H1 (cell line): ENCODE results near the gene HBEGF. TPM values are rescaled to one million over a fixed set of nuclear protein-coding genes. Genes with fewer than 3 reads are reported as not detected.

ENCODE experiments used
- CTCF ChIA-PET: fragments of 300-600 bp; sonication (Branson Sonifier 250); formaldehyde crosslinking; loops from one replicate; lab custom pipeline; 2021; ENCODE audit not compliant: partially characterized antibody; lab: Charles Lee
- POLR2A ChIA-PET: fragments of 300-600 bp; sonication (Branson Sonifier 250); formaldehyde crosslinking; loops from one replicate; lab custom pipeline; 2021; ENCODE audit warnings: inconsistent platforms; ENCODE audit not compliant: partially characterized antibody; lab: Charles Lee
- DNase-seq, 2 experiments: peaks; one replicate each; pipeline versions ENCODE4 v3.0.0 to v3.0.0-alpha.2; 2010 to 2022; ENCODE audit warnings: low spot score in 2 of 2, low read depth in 1 of 2, mixed read lengths in 1 of 2
- FAIRE-seq: peaks from 2 replicates; lab custom pipeline; 2011; peaks lifted over from hg19 to GRCh38; lab: Jason Lieb, UNC
- H2AFZ ChIP-seq: 2 replicates; pipeline ENCODE4 v1.8.1; 2012; ENCODE audit warnings: low read length, inconsistent platforms
- H2AK5ac ChIP-seq: 2 replicates; pipeline ENCODE4 v1.6.1; 2013; ENCODE audit warnings: low read depth, low read length
- H2BK120ac ChIP-seq: replicated peaks from 2 replicates; pipeline ENCODE3; 2013; ENCODE audit warnings: low read depth, low read length, inconsistent platforms
- H2BK12ac ChIP-seq: 2 replicates; pipeline ENCODE4 v1.6.1; 2013; ENCODE audit warnings: low read depth, low read length
- H2BK15ac ChIP-seq: 2 replicates; pipeline ENCODE4 v1.6.1; 2013; ENCODE audit warnings: low read length
- H2BK20ac ChIP-seq: 2 replicates; pipeline ENCODE4 v1.6.1; 2013; ENCODE audit warnings: low read length
- H2BK5ac ChIP-seq: 2 replicates; pipeline ENCODE4 v1.6.1; 2013; ENCODE audit warnings: low read depth, low read length
- H3K14ac ChIP-seq: 2 replicates; pipeline ENCODE4 v1.6.1; 2013; ENCODE audit warnings: inconsistent platforms; ENCODE audit not compliant: insufficient read length
- H3K18ac ChIP-seq: 2 replicates; pipeline ENCODE4 v1.6.1; 2013; ENCODE audit warnings: low read length; ENCODE audit errors: extremely low read depth
- H3K23ac ChIP-seq: 2 replicates; pipeline ENCODE4 v1.6.1; 2013; ENCODE audit warnings: inconsistent platforms; ENCODE audit not compliant: insufficient read length
- H3K23me2 ChIP-seq: 2 replicates; pipeline ENCODE4 v1.6.1; 2013; ENCODE audit warnings: low read depth, low read length
- H3K27ac ChIP-seq: 2 replicates; pipeline ENCODE4 v1.6.1; 2011; ENCODE audit warnings: low read depth, low read length, inconsistent platforms
- H3K27me3 ChIP-seq, 4 experiments: replicated peaks in 1 of 4; 1 replicate in 1 of 4; 2 replicates in 3 of 4; pipeline versions ENCODE4 v1.6.1 to v1.8.1; 2011 to 2013; ENCODE audit warnings: low read length in 3 of 4, mild to moderate bottlenecking in 3 of 4, inconsistent platforms in 2 of 4, mixed read lengths in 2 of 4, moderate library complexity in 1 of 4; ENCODE audit not compliant: control insufficient read depth in 3 of 4, insufficient read depth in 3 of 4; ENCODE audit errors: extremely low read depth in 1 of 4
- H3K36me3 ChIP-seq, 4 experiments: 2 replicates each; pipeline versions ENCODE4 v1.6.1 to v1.8.1; 2011 to 2013; ENCODE audit warnings: mild to moderate bottlenecking in 4 of 4, low read length in 3 of 4, moderate library complexity in 2 of 4, control low read depth in 1 of 4, inconsistent platforms in 1 of 4; ENCODE audit not compliant: insufficient read depth in 4 of 4, control insufficient read depth in 2 of 4
- H3K4ac ChIP-seq: replicated peaks from 2 replicates; pipeline ENCODE3; 2013; ENCODE audit warnings: low read length, low read depth, mixed read lengths, inconsistent platforms; ENCODE audit not compliant: insufficient read length
- H3K4me1 ChIP-seq, 4 experiments: replicated peaks in 1 of 4; 1 replicate in 1 of 4; 2 replicates in 3 of 4; pipeline versions ENCODE4 v1.6.1 to v1.8.1; 2011 to 2013; ENCODE audit warnings: low read length in 3 of 4, inconsistent platforms in 2 of 4, mixed read lengths in 1 of 4; ENCODE audit not compliant: insufficient read depth in 4 of 4, control insufficient read depth in 3 of 4
- H3K4me2 ChIP-seq, 2 experiments: 2 replicates each; pipeline versions ENCODE4 v1.6.1 to v1.8.1; 2011 to 2013; ENCODE audit warnings: low read depth in 2 of 2, low read length in 2 of 2, control low read depth in 1 of 2, inconsistent platforms in 1 of 2, mild to moderate bottlenecking in 1 of 2; ENCODE audit not compliant: insufficient read depth in 1 of 2
- H3K4me3 ChIP-seq, 4 experiments: fragments of 200-600, 300-600 bp in 1 of 4; sonication (generic), shearing (Covaris generic), sonication (Bioruptor Twin) in 1 of 4; 2 replicates each; pipeline versions ENCODE4 v1.5.1 to v1.8.1; 2011 to 2016; ENCODE audit warnings: low read length in 4 of 4, low read depth in 3 of 4, control low read depth in 2 of 4, inconsistent platforms in 2 of 4, mild to moderate bottlenecking in 2 of 4, mixed read lengths in 1 of 4, moderate library complexity in 1 of 4; ENCODE audit not compliant: insufficient read depth in 2 of 4; ENCODE audit errors: extremely low read depth in 1 of 4
- H3K56ac ChIP-seq: replicated peaks from 2 replicates; pipeline ENCODE3; 2013; ENCODE audit warnings: low read depth, mild to moderate bottlenecking, mixed read lengths, low read length, inconsistent platforms; ENCODE audit not compliant: insufficient read length
- H3K79me1 ChIP-seq: 2 replicates; pipeline ENCODE4 v1.6.1; 2013; ENCODE audit warnings: low read depth, low read length, control low read depth
- H3K79me2 ChIP-seq, 2 experiments: 2 replicates each; pipeline versions ENCODE4 v1.6.1 to v1.8.1; 2012 to 2013; ENCODE audit warnings: low read length in 2 of 2, mild to moderate bottlenecking in 2 of 2, inconsistent platforms in 1 of 2; ENCODE audit not compliant: insufficient read depth in 2 of 2, control insufficient read depth in 1 of 2
- H3K9ac ChIP-seq, 4 experiments: replicated peaks in 1 of 4; 1 replicate in 1 of 4; 2 replicates in 3 of 4; pipeline versions ENCODE4 v1.6.1 to v1.8.1; 2011 to 2013; ENCODE audit warnings: low read depth in 3 of 4, low read length in 3 of 4, control low read depth in 2 of 4, mild to moderate bottlenecking in 2 of 4, moderate library complexity in 2 of 4, inconsistent platforms in 1 of 4; ENCODE audit errors: extremely low read depth in 1 of 4
- H3K9me3 ChIP-seq, 2 experiments: 2 replicates each; pipeline versions ENCODE4 v1.6.1 to v1.8.1; 2012 to 2013; ENCODE audit warnings: mild to moderate bottlenecking in 2 of 2, moderate library complexity in 2 of 2, control low read depth in 1 of 2, inconsistent platforms in 1 of 2, low read depth in 1 of 2, low read length in 1 of 2, mixed read lengths in 1 of 2; ENCODE audit not compliant: insufficient read depth in 2 of 2
- H4K20me1 ChIP-seq, 2 experiments: replicated peaks in 1 of 2; 2 replicates each; pipeline versions ENCODE3 to v1.8.1; 2011 to 2013; ENCODE audit warnings: inconsistent platforms in 2 of 2, low read length in 2 of 2, mild to moderate bottlenecking in 1 of 2; ENCODE audit not compliant: insufficient read depth in 2 of 2, control insufficient read depth in 1 of 2
- H4K5ac ChIP-seq: 2 replicates; pipeline ENCODE4 v1.6.1; 2013; ENCODE audit warnings: low read length, low read depth, mixed read lengths, inconsistent platforms; ENCODE audit not compliant: insufficient read length
- H4K8ac ChIP-seq: 2 replicates; pipeline ENCODE4 v1.8.0; 2013; ENCODE audit warnings: mild to moderate bottlenecking, moderate library complexity, low read length, inconsistent platforms; ENCODE audit not compliant: insufficient read depth; ENCODE audit errors: extremely low read depth
- H4K91ac ChIP-seq: replicated peaks from 2 replicates; pipeline ENCODE3; 2013; ENCODE audit warnings: low read length, mixed read lengths, inconsistent platforms; ENCODE audit not compliant: insufficient read length
- JUND ChIP-seq: IDR thresholded peaks from 2 replicates; pipeline ENCODE4 v1.6.1; 2011; ENCODE audit warnings: mild to moderate bottlenecking, improper control_type of control experiment, low read length
- SP1 ChIP-seq: IDR thresholded peaks from 2 replicates; pipeline ENCODE4 v1.6.1; 2011; ENCODE audit warnings: low read depth, low read length
- WGBS, 2 experiments: shearing (Covaris generic) in 1 of 2; methylation state at CpG; one replicate each; pipeline versions ENCODE4 v1.1.6 to v1.1.7; 2013 to 2015; ENCODE audit warnings: low lambda C conversion rate in 2 of 2, mixed read lengths in 2 of 2, inconsistent platforms in 1 of 2, low coverage in 1 of 2, missing lambda C conversion rate in 1 of 2; ENCODE audit not compliant: insufficient replicate concordance in 2 of 2, insufficient coverage in 1 of 2, insufficient read length in 1 of 2; ENCODE audit errors: extremely low coverage in 1 of 2, missing lambda C conversion rate in 1 of 2; 5-methylcytosine and 5-hydroxymethylcytosine counted together
- polyA plus RNA-seq, 7 experiments: library from polyadenylated mRNA; depleted of rRNA in 3 of 7; stranded (reverse) in 5 of 7; unstranded in 2 of 7; fragments of >200 nt in 5 of 7; fragments of 200-250 nt in 2 of 7; gene quantifications; 1 replicate in 5 of 7; 2 replicates in 1 of 7; 4 replicates in 1 of 7; pipeline versions ENCODE4 v1.2.1 to v1.2.3, GENCODE V29; 2011 to 2013; ENCODE audit warnings: missing spikeins in 2 of 7, mixed read lengths in 2 of 7
- total RNA-seq: library from RNA; stranded (reverse); fragmentation: NEBNext Ultra II Directional; extraction: Animal tissue kit (Norgen Biotek cat#: 25700); gene quantifications from 2 replicates; pipeline ENCODE4 v1.2.1, GENCODE V29; 2021

HBEGF gene
- total and polyA plus RNA-seq, 2 of the 8 experiments (the other 6 are each of a cell fraction or from before 2014, with no cell fraction given) = 2.4 to 2.5 TPM

DNA sequence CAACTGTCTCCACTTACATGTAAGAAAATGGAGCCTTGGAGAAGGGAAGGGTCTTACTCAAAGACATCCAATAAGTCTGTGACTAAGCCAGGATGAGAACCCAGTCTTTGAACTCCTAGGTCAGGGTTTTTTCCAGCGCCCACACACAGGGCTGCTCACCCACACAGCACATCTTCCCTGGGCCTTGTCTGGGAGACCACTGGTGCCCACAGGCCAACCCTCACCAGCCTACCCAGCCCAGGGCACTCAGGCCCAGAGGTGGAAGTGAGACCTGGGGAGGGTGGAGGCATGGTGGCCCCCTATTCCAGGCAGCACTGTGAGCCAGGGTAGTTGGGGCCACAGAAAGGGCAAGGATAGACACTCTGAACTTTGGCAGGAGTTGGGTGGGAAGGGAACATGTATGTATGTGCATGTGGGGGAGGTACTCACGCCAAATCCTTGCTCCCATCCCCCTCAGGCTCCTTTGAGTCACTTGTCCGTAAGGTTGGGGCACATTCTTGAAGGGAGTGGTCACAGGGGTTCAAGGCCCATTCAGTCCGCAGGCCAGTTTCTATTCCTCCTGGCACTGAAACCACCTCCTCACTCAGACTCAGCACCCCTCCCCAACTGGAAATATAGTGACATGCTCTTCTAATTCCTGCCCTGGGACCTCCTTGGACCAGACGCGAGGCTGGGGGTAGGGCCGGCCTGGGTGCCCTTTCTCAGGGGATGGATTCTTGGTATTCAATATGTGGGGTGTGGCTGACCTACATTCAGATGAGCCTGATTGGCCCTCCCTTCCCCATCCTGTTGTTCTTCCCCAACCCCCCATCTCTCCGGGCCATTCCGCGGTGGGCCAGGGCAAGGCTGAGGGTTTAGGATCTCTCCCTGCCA, 10.7 kb upstream of the HBEGF start:
- Histone ChIP-seq H3K9me3 (no peaks in the 10 kb centered on the region), H2AFZ (peak overlapping the region; percentile 41; the same call in 1 of the 2 replicates), H4K91ac (no peak overlapping the region), H2BK12ac (no peak overlapping the region), H3K36me3 (no peaks in the 10 kb centered on the region), H3K27me3 (no peaks in the 10 kb centered on the region), H3K79me2 (no peaks in the 10 kb centered on the region), H3K9ac (no peak overlapping the region), H2BK120ac (no peak overlapping the region), H3K4me2 (peak overlapping the region in 1 of 2 experiments; percentile 25; a peak in 1 of 4 replicates), H3K4me3 (no peak overlapping the region)
- POLR2A ChIA-PET = interaction anchor here (1.7 to 2.8 kb wide), 2 partner anchors 11 to 111 kb away, joined by 3 to 16 read pairs; partner anchors contain the start of gene HBEGF
- no peak for FAIRE-seq
- DNase-seq = no peak
- no peak for TF ChIP-seq JUND
- 0 out of 2 replicates have a peak, but pooled peaks have one; percentile 13 for TF ChIP-seq SP1
- TF ChIP-seq, all 59 proteins: peak for 1
- Histone ChIP-seq H3K79me1 (no peaks in the 10 kb centered on the region), H3K18ac (no peak overlapping the region), H3K23ac (no peak overlapping the region), H2BK15ac (no peak overlapping the region), H4K5ac (no peak overlapping the region), H3K56ac (no peak overlapping the region), H3K14ac (no peak overlapping the region), H2BK5ac (0 out of 2 replicates have a peak overlapping the region, but pooled peaks have one; percentile 30), H4K20me1 (no peaks in the 10 kb centered on the region), H4K8ac (no peak overlapping the region; the same call in 1 of the 2 replicates), H3K4me1 (peaks cover 0 to 5% (median 0%) of the 10 kb centered on the region in 4 experiments; a peak in 2 of 7 replicates), H2BK20ac (no peak overlapping the region), H3K23me2 (no peaks in the 10 kb centered on the region), H3K4ac (no peak overlapping the region), H2AK5ac (no peak overlapping the region; the same call in 1 of the 2 replicates), H3K27ac (peak overlapping the region; percentile 19; the same call in 1 of the 2 replicates)
- CTCF ChIA-PET = interaction anchor here (1.2 to 15.0 kb wide), 5 partner anchors 7 to 107 kb away, joined by 4 to 676 read pairs (median 15); partner anchors contain the start of gene HBEGF
- 48% methylated on average over 10 of the region's 10 CpGs; no CpG with 5 or more reads in 1 of the 2 experiments for WGBS, 2 experiments
